Measurements from ENCODE around the gene TMEM255A.

DNA sequence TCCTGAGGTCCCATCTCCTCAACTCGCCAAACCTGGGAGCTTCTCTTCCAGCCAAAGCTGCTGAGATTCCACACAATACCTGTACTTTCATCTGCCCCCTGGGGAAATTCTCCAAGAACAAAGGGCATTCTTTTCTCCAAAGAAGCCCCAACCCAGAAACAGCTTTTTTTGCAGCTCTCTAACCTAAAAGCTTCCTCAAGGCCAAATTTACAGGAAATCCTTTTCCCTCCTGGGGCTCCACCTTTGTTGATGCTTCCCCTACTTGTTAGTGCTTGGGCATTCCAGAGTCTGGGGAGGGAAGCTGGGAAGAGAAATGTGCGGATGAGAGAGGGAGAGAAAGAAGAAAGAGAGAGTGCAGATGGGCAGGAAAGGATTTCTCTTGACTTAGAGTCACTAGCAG, 36.3 kb downstream of the TMEM255A start:
- TF ChIP-seq, protein P1, sequence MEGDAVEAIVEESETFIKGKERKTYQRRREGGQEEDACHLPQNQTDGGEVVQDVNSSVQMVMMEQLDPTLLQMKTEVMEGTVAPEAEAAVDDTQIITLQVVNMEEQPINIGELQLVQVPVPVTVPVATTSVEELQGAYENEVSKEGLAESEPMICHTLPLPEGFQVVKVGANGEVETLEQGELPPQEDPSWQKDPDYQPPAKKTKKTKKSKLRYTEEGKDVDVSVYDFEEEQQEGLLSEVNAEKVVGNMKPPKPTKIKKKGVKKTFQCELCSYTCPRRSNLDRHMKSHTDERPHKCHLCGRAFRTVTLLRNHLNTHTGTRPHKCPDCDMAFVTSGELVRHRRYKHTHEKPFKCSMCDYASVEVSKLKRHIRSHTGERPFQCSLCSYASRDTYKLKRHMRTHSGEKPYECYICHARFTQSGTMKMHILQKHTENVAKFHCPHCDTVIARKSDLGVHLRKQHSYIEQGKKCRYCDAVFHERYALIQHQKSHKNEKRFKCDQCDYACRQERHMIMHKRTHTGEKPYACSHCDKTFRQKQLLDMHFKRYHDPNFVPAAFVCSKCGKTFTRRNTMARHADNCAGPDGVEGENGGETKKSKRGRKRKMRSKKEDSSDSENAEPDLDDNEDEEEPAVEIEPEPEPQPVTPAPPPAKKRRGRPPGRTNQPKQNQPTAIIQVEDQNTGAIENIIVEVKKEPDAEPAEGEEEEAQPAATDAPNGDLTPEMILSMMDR (IDR thresholded peaks at IDR 0.05 in 4 of 5, conservative IDR thresholded peaks at IDR 0.05 in 1 of 5): no peak
- TF ChIP-seq POLR2A (IDR thresholded peaks at IDR 0.05): no peak

Measured in gastrocnemius medialis (tissue), 4 donors.